ENCODE results near the gene CCDC192.

CCDC192 gene

DNA sequence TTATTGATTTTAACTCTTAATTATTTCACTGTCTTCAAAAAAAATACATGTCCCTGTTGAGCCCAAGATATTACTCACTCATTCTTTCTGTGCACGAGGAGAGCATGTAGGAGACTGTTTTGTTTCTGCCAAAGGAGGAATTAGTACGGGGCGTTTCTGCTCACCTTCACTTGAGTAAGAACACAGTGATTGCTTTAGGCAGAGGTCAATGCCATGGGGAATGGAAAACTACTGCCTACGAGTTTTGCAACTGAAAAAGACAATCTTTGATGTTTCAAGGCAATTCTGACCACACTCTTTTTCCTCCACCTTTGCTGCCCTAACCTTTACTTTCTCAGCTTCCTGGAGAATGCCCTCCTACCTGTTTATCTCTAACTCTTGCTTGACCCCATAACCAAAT is 109.4 kb downstream of the CCDC192 start:
- H3K4me3 ChIP-seq (ENCODE audit: control insufficient read depth, low read depth, low read length) = no peak overlapping the region
- DNase-seq (ENCODE audit: low read depth) = no peak
- no peak for TF ChIP-seq CTCF (conservative IDR thresholded peaks at IDR 0.05; ENCODE audit: control insufficient read depth, insufficient read depth, low read depth, low read length)

DNA sequence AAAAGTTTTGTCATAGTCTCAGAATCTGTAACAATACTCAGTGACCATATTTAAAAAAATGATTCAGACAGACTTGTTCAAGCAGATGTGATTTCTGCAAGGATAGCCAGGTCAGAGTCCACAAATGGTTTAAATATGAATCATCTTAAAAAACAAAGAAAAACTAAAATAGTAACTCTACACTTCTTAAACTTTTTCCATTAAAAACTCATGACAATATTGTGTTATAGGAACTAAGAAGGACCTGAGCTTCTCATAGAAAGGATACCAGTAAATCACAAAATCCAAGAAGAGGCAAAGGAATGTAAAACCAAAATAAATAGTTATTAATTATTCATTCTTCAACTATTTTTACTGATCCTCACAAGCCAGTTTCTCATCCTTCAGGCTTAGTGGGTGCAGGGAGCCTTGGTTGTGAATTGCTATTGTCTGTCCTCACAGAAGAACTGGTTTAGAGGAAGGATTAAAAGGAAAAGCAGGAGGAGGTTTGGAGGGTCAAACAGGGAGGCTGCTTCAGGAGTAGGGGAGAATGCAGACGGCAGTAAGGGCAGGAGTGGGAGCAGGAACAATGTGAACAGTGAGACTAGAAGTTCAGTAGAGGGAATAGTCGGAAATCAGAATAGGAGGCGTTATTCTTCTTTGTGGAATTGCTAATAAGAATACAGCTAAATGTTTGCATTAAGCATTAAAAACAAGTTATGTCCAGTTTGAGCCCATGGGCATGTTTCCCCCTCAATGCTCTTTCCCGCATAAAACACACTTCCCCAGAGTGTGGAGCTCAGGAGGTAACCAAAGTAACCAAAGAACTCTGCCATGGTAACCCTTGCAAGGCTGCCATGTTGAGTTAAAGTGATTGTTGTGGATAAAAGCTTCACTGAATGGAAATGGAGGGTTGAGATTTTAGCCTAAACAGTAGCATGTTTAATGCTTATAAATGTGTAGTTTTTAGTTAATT is 110.7 kb downstream of the CCDC192 start:
- no peak overlapping the region for H3K4me3 ChIP-seq (ENCODE audit: control insufficient read depth, low read depth, low read length)
- TF ChIP-seq CTCF (conservative IDR thresholded peaks at IDR 0.05; ENCODE audit: control insufficient read depth, insufficient read depth, low read depth, low read length) = no peak
- DNase-seq (ENCODE audit: low read depth) = peak; percentile 85

DNA sequence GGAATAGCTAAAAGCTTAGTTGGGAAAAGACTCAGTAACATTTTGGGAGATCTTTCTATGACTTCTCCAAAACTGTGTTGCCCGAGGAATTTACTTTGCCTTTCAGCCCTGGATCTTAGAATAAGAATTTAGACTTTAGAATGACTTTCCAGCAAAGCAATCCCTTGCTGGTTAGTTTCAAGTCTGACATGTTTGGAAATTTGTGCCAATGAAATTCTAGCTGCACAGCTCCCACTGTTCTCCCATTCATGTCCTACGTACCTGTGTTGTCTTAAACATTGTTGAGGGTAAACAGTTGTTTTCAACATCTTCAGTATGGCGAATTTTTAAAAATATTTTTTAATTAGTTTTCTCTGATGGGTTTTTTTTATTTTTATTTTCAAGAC is 111.4 kb downstream of the CCDC192 start:
- TF ChIP-seq CTCF (conservative IDR thresholded peaks at IDR 0.05; ENCODE audit: control insufficient read depth, insufficient read depth, low read depth, low read length) = no peak
- H3K4me3 ChIP-seq (ENCODE audit: control insufficient read depth, low read depth, low read length) = no peak overlapping the region
- no peak for DNase-seq (ENCODE audit: low read depth)

GRCh38 chr5:127820910-127821553 is 117.8 kb downstream of the CCDC192 start:
- no peak for TF ChIP-seq CTCF (conservative IDR thresholded peaks at IDR 0.05; ENCODE audit: control insufficient read depth, insufficient read depth, low read depth, low read length)
- peak; percentile 74 for DNase-seq (ENCODE audit: low read depth)
- no peak overlapping the region for H3K4me3 ChIP-seq (ENCODE audit: control insufficient read depth, low read depth, low read length)

DNA sequence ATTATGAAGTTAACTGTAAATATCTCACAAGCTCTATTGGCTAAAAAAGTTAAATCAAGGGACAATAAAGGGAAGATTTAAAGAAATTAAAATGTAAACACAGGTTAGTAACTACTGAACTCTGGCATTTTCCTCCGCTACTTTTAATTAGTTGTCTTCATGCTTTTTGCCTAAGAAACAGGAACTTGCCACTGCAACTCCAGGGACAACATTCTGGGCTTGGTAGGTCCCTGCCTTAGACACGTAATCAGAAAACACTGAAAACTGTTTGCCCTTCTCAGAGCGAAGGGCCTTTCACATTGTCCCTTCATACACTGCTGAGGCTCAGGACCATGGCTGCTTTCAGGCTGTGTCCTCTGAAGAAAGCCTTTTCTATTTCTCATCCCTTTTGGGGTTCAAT is 118.7 kb downstream of the CCDC192 start:
- no peak for DNase-seq (ENCODE audit: low read depth)
- no peak overlapping the region for H3K4me3 ChIP-seq (ENCODE audit: control insufficient read depth, low read depth, low read length)
- no peak for TF ChIP-seq CTCF (conservative IDR thresholded peaks at IDR 0.05; ENCODE audit: control insufficient read depth, insufficient read depth, low read depth, low read length)

- H3K4me3 ChIP-seq (ENCODE audit: control insufficient read depth, low read depth, low read length) = no peak overlapping the region
- no peak for DNase-seq (ENCODE audit: low read depth)
- no peak for TF ChIP-seq CTCF (conservative IDR thresholded peaks at IDR 0.05; ENCODE audit: control insufficient read depth, insufficient read depth, low read depth, low read length)
Observed at GRCh38 chr5:127824126-127824525, 120.9 kb downstream of the CCDC192 start.

All from fibroblast of mammary gland (primary cell).